ENCODE results near the gene OR52B6.

Gene OR52B6

GRCh38 chr11:5546457-5546856, 34.2 kb upstream of the OR52B6 start (continued):
- TF ChIP-seq ZNF426 (tag by site-specific recombination; IDR thresholded peaks at IDR 0.05) (no peak), ZFP69B (tag by site-specific recombination; IDR thresholded peaks at IDR 0.05) (no peak), ZNF433 (tag by site-specific recombination; IDR thresholded peaks at IDR 0.05; ENCODE audit: low read depth) (no peak), TRIM28 (IDR thresholded peaks at IDR 0.05; ENCODE audit: borderline replicate concordance, low read length) (no peak), IKZF3 (tag by site-specific recombination; IDR thresholded peaks at IDR 0.05) (no peak), ZNF514 (tag by site-specific recombination; IDR thresholded peaks at IDR 0.05) (no peak), ZNF26 (tag by site-specific recombination; IDR thresholded peaks at IDR 0.05) (no peak), ZNF16 (tag by site-specific recombination; IDR thresholded peaks at IDR 0.05; ENCODE audit: low read depth) (no peak), ZNF274 (IDR thresholded peaks at IDR 0.05; ENCODE audit: low read length) (no peak), ZNF274 (tag by site-specific recombination; IDR thresholded peaks at IDR 0.05; ENCODE audit: borderline replicate concordance) (no peak), ZNF791 (tag by site-specific recombination; IDR thresholded peaks at IDR 0.05) (no peak), ZSCAN4 (tag by site-specific recombination; IDR thresholded peaks at IDR 0.05) (no peak), MZF1 (tag by site-specific recombination; IDR thresholded peaks at IDR 0.05; ENCODE audit: borderline replicate concordance) (no peak), ZNF561 (tag by site-specific recombination; IDR thresholded peaks at IDR 0.05; ENCODE audit: borderline replicate concordance) (no peak), REST (tag by site-specific recombination; IDR thresholded peaks at IDR 0.05) (no peak), ZNF621 (tag by site-specific recombination; IDR thresholded peaks at IDR 0.05) (no peak)

- CTCF ChIA-PET, result no interaction called here
- POLR2A ChIA-PET, result no interaction called here
- no peak for TF ChIP-seq ZNF398 (tag by site-specific recombination; IDR thresholded peaks at IDR 0.05)
- no peak for TF ChIP-seq PRDM4 (tag by site-specific recombination; IDR thresholded peaks at IDR 0.05)
- TF ChIP-seq ZNF768 (tag by site-specific recombination; IDR thresholded peaks at IDR 0.05), result no peak
- no peak for TF ChIP-seq SCRT2 (tag by site-specific recombination; IDR thresholded peaks at IDR 0.05)
- no peak for TF ChIP-seq EGR2 (tag by site-specific recombination; IDR thresholded peaks at IDR 0.05; ENCODE audit: low read depth)
- no peak for TF ChIP-seq ZNF677 (tag by site-specific recombination; IDR thresholded peaks at IDR 0.05)
- no peak for TF ChIP-seq ZFP69B (tag by site-specific recombination; IDR thresholded peaks at IDR 0.05)
- TF ChIP-seq SETDB1 (IDR thresholded peaks at IDR 0.05; ENCODE audit: insufficient read length, low read length), result no peak
Observed at GRCh38 chr11:5547982-5548381, 32.7 kb upstream of the OR52B6 start.

More at GRCh38 chr11:5547982-5548381, 32.7 kb upstream of the OR52B6 start:
- Histone ChIP-seq H3K27ac (ENCODE audit: extremely low read depth, low read depth, low read length) (no peak overlapping the region), H3K9me3 (ENCODE audit: control insufficient read depth, insufficient read depth, low read depth, low read length) (no peaks in the 10 kb centered on the region), H3K36me3 (ENCODE audit: control insufficient read depth in 2 of 2, insufficient read depth in 1 of 2, low read length in 2 of 2) (no peaks in the 10 kb centered on the region), H3K4me1 (ENCODE audit: control insufficient read depth, insufficient read depth, low read length) (no peaks in the 10 kb centered on the region), H3K4me3 (ENCODE audit: low read depth, low read length) (no peak overlapping the region)
